GM18498 (cell line): ENCODE data around the gene ATXN1.

ENCODE experiments used
- ATAC-seq: cut with Tn5 transposase; IDR thresholded peaks from one replicate; pipeline ENCODE4 v1.9.1; 2021; ENCODE audit warnings: mild to moderate bottlenecking, moderate library complexity; ENCODE audit not compliant: unreplicated experiment

Gene ATXN1

DNA sequence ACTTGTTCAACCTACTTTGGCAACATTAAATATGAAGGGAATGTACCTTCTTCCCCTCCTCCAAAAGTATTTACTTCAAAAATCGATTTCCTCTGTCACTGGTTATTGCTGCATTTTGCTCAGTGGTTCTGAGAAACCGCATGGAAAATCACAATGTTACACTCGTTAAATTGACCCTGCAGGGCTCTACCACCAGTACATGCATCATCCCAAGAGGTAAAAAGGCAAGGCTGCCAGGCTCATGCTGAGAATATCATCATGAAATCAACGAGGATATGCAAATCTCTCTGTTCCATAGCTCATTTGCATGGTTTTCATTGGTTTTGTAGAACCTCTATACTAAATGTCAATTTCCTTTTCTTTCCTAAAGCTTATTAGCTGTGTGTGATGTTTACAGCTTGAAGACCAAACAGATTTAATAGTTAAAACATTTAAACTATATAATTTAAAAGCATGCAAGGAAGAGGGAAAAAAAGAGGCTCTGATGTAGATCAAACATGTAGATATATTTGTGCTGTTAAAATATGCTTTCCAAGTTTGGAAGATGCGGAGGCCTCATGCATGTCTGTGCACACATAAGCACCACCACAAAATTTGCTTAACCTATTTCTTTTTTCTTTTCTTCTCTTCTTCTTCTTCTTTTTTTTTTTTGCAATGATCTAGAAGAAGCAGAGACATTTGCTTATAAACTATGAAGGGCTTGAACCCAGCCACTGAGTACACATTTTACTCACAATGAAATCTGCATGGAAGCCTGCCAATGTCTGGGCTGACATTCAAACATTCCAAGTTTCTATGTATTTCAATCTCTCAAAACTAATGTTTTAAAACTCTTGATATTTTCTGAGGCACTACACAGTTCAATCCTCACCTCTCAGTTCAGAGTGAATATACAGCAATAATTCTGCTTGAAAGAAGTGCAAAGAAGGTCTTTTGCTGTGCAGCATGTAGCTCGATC lies 328.9 kb downstream of the ATXN1 start:
- peak; percentile 76 for ATAC-seq

DNA sequence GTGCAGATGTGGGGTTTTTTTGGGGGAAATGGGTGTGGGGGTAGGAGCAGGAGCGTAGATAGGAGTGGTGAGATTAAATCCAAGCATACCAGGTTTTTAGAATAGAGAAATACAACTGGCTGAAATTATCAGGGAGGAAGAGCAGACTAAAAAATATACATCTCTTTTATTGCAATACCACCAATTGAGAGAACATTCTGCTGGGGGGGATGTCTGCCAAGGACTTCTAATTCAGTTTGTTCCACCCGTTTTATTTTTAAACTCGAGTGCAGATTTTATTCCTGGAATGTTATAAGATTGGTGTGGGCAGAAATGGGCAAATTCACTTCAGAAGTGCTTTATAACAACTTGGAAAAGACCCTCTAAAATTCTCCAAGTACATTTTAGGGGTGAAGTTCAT lies 330.2 kb downstream of the ATXN1 start:
- no peak for ATAC-seq

DNA sequence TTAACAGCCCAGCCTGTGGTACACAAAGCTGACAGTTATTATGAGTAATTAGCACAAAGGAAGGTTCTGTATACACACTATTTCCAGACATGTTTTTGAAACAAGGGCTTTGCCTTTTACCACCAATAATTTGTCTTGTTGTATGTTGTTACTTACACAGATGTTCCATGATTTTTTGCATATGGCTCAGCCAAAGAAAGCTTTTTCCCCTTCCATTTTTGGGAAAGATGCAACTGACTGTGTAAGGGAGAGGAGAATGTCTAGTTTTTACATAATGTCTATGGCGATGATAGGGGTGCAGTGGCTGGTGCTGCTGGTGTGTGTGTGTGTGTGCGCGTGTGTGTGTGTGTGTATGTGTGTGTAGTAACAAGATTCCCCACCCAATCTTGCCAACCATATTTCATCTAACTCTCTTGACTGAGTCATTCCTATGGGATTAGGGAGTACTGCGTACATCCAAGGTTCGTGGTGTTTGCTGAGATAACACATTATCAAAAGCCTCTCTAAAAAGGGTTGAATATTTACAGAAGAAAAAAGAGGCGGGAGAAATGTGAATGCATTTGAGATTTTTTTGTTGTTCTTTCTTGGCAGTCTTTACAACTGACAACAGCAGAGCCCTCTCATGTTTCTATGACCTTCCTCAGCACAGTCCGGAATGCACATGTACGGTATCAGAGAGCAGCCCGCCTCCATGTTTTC lies 330.7 kb downstream of the ATXN1 start:
- no peak for ATAC-seq

DNA sequence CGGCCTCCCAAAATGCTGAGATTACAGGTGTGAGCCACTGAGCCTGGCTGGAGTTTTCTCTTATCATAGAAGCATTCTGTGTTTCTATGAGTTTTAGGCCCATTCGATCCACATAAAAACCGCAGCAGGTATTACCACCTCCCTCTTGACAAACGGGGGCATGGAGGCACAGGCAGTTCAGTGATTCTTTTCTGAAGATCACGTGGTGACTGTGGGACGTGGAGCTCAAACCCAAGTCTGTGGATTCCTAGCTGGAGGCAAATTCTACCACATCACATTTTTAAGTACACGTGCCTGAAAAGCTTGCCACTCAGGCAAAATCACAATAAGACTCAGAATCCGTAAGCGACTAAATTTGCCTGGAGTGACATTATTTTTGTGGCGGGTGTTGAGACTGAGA lies 331.6 kb downstream of the ATXN1 start:
- no peak for ATAC-seq

DNA sequence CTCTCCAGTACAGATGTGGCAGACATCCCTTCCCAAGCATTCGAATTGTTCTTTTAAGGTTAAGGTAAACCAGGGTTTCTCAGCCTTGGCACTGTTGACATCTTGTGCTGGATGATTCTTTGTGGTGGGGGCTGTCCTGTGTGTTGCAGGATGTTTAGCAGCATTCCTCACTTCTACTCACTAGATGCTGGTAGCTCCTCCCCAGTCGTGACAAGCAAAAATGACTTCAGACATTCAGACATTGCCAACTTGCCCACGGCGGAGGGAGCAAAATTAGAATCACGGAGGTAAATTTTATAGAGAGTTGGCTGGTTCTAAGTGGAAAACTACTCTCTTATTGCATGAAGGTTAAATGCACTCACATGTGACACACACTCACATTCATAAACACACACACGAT lies 334.1 kb downstream of the ATXN1 start:
- ATAC-seq: no peak

DNA sequence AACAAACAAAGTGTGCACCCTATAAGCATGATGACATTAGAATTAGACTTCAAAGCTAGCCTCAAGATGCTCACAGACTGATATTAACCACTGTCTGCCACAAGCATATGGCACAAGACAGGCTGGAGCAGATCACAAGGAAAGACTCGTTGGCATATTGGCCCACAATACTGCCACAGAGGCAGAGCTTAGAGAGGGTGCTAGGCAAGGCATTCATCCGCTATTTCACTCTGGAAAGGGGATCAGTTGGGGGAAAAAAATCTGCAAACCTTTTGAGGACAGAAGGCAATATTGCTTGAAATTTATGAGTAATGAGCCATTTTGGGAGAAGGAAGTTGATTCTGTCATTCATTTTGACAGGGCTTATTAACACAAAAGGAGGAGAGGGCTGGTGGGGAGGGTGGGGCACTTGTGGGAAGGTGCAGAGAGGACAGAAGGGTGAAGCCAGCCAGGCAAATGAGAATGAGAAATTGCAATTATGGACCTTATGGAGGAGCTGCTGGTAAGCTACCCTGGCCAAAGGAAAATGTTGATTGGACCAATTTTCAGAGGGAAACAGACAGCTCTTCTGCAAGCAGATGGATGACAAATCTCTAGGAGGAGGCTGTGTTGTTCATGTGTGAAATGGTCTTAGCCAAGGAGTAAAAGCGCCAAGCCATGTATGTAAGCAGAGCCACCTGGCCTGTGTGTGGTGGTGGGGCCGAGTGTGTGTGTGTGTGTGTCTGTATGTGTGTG lies 335.2 kb downstream of the ATXN1 start:
- ATAC-seq: no peak

DNA sequence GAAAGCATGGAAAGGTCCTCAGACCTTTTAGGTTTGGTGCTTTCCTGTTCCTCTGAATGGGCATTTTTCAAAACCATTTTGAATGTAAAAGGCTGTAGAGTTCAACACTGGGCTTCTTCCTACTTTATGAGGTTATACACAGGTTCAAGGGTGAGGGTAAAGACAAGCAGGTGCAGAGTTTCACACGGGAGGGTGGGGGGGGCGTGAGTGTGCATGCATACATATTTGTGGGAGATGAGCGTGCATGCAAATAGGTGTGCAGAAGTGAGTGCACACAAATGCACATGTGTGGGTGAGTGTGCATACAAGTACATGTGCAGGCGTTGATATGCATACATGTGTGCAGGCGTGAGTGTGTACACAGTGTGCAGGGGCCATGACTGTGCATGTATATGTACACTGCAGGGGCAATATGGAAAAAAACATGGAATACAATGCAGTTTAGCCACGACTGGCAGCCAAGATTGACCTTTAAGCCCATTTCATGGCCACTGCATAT lies 339.7 kb downstream of the ATXN1 start:
- ATAC-seq: peak; percentile 17

DNA sequence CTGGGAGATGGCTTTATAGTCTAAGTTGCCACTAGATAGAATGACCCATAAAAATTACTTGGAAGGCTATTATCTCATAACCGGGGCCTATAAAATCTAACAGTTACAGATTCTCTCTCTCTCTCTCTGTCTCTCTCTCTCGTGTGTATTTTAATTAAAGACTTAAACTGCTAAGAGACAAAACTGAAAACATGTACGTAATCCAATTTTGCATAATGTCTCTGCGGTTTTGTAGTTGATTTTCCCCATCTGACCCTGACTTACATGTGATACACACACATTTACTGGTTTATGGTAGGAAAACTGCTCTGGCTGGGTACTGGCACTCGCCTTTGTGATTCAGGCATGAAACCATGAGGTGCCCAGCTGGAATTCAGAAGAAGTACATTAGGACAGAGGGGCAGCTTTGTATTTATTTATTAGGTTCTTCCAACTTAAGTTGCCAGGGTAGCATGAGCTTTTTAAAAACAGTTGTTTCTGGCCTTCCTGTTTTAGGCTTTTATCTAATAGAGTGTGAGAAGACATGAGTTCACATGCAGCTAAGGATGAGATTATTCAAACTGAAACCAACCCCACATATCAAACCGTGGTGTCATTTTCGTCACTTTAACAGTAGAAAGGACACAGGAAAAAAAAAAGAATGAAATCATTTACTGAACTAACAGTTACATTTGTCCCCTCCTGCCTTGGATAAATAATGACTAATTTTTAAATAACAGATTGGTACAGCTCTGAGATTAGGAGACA lies 340.4 kb downstream of the ATXN1 start:
- ATAC-seq: peak; percentile 72

DNA sequence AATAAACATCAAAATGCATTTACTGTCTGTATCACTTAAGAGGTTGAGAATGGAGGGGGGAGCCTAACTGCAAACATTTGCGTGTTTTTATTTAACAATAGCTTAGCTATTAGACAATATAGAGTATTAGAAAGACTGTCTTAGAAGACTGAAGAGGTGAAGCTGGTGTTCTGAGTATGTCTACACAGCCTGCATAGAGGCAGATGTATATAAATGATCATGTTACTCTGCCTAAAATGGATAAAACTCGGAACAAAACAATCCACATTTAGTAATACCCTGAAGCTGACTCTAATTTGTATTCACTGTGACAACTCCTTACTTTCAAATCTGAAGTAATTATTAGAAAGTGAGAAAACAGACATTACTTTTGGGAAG lies 340.9 kb downstream of the ATXN1 start:
- ATAC-seq: no peak

DNA sequence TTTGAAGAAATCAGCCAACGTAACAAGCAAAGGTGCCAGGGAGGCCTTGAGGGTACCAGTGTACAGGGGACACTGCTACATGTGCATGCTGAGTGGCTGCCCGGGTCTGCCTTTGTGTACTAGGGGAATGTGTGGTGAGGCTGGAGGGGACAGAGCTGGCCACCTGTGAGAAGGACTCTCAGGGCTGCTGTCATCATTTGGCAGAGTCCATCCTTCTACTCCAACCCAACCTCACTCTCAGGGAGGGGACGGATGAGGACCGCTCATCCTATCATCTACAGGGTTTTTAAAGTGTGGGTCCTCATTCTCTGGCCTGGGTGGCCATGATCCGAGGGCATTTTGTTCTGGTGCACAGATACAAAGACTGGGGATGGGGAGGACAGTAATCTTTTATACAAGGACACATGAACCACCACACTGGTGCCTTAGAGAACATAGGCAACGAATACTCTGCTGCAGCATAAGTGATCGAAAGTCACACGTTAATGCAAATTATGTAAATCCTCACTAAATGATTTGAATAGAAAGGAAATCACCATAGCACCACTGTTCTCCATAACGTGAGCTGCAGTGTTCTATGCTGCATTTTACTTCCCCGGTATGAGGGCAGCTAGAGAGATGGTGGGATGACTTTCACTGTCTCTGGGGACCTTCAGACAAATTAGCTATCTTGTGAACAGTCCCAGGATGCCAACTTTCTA lies 341.5 kb downstream of the ATXN1 start:
- ATAC-seq: peak; percentile 66

DNA sequence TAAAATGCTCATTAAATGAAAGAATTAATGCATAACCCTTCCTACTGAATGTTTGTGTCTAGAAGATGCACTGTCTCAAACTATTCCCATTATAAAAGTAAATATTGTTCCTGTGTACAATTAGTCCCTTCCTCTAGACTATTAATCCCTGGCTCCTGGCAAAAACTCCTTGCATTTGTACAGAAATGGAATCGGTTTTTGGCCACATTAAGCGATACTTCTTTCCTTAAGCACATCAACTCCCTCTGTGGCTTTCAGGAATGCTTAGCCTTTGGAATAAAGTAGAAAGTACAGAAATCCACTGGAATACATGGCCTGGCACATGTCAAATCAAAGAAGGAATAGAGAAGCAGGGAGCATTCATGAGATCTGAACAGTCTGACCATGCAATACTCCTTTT lies 343.1 kb downstream of the ATXN1 start:
- no peak for ATAC-seq

DNA sequence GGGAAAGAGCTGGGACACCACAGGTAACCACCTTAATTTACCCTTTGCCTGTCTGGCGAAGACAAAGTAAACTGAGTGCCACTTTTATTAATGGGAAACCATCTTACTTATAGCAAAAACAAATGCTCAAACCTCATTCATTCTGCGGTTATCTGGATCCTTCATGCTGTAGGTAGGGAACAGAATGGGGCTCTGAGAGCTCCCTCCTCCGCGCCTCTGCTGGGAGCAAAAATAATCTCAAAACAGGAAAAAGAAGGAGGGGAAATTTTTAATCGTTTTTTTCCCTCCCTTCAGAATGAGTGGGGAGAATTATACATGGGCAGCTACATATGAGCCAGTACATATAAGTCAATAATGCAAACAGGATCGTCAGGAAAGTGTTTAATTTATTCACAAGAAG lies 345.6 kb downstream of the ATXN1 start:
- no peak for ATAC-seq

DNA sequence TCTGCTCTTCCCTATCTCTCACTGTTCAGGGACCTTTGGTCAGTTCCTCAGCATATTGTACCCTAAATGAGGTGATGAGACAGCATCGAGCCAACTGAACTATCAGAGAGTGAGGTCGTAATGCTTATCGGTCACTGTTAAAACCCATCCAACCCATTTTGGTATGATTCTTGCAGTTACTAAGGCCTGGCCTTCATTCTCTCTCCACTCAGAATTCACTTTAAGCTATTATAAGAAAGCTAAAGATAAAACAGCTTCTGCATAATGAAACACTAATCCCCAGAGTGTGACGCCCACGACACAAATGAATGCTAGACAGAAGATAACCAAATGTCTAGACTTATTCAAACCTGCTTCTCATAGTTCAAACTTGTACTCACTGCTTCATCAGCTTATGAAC lies 347.1 kb downstream of the ATXN1 start:
- ATAC-seq: no peak

DNA sequence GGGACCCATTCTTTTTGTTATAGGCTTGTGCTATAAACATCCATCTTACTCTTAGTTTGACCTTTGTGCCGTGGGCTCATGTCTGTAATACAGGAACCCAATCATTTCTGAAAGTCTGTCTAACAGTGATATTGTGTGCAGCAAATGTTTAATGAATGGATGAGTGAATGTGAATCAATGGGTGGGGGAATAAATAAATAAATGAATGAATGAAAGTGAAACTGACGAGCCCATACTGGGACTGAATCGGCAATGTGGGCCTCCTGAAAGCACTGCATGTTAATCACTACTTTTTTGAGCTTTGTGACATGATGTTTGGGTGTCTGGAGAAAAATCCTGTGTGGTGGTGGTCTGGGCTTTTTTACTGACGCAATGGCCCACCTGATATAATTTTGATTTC lies 347.9 kb downstream of the ATXN1 start:
- peak; percentile 50 for ATAC-seq

DNA sequence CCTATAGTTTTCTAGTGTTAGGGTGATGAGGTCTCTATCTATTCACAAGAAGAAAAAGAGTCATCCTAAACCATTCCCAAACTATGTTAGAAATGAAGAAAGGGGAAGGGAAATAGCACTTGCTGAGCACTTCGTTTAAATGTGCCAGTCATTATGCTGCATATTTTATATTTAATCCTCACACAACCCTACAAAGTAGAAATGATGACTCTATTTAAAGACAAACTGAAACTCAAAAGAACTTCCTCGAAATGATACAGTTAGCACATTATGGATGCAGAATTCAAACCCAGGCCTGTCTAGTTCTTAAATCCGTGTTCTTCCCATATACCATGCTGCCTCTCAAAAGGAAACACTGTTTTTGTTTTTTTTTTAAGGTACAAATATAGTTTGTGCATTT lies 348.3 kb downstream of the ATXN1 start:
- no peak for ATAC-seq

DNA sequence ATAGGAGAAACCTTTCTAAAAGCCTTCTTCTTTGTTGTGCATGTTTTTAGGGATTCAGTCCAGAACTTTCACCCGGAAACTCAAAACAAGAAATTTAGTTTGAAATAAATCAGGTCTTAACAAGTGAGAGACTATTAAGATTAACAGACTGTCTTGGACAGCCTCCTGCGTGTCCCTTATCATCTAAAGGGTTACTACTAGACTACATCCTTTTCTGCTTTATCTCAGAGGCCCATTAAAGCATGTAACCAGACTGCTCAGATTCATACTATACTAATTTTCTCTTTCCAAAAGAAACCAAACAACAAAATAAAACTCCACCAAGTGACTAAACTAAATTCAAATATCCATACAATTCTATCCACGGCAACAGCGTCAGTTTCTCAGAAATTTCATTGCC lies 349.1 kb downstream of the ATXN1 start:
- no peak for ATAC-seq

DNA sequence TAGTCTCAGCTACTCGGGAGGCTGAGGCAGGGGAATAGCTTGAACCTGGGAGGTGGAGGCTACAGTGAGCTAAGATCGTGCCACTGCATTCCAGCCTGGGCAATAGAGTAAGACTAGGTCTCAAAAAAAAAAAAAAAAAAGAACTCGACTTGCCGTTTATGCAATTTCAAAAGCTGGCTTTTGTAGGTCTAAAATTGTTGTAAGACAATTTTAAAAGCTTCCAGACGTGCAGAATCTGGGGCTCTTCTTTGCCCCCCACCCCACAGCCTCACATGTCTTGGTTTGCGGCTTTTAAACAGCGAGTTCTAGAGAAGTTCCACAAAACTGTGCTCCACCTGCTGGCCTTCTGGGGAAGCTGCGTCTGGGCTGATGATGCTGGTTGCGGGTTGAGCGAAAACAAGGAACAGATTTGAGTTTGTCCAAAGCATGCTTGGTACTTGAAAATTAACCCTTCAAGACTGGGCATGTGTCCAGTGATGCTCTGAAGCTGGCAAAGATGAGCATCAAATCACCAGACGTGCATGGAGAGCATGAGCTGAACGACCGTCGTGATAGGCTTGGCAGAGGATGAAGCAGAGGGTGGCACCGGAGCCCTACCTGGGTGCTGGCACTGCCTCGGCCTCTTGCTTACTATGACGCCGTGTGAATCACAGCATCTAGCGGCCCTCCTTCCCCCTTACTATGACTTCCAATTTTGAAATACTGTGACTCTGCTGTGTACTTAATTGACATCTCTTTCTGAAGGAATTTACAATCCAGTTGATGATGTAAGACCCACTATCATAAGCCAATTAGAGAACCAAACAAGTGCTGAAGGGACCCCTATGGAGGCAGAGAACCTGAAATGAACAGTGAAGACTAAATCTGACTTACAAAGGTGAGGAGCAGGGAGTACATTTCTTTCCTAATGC lies 351.5 kb downstream of the ATXN1 start:
- no peak for ATAC-seq

DNA sequence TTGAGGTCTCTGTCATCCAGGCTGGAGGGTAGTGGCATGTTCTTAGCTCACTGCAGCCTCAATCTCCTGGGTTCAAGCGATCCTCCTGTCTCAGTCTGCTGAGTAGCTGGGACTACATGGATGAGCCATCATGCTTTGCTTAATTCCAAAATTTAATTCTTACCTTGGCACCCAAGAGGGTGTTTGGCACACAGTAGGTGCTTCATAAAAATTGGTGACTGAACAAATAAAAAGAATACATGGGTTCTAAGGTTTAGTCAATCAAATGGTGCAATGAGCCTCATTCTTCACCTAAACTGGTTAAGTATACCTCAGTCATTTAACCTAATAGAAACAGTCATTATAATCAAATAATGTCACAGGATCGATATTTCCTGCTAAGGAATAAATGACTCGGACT lies 352.5 kb downstream of the ATXN1 start:
- ATAC-seq: no peak

DNA sequence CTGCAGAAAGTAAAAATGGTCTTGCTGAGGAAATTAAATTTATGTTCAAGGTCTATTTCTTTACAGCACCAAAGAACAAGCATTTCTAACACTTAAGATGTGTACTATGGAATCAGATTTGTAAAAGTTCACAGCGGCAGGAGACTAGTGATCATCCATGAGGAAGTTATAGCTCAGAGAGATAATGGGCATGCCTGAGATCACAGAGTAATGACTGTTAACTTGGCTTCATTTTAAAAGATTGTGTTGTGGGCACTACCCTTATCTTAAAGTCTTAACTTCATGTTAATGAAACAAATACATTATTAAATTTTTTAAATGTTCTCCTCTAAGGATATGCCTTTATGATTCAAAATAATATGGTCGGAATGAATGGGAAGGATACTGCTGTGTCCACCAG lies 354.3 kb downstream of the ATXN1 start:
- ATAC-seq: no peak
